ENCODE measurements around the gene SETX.

SETX gene

DNA sequence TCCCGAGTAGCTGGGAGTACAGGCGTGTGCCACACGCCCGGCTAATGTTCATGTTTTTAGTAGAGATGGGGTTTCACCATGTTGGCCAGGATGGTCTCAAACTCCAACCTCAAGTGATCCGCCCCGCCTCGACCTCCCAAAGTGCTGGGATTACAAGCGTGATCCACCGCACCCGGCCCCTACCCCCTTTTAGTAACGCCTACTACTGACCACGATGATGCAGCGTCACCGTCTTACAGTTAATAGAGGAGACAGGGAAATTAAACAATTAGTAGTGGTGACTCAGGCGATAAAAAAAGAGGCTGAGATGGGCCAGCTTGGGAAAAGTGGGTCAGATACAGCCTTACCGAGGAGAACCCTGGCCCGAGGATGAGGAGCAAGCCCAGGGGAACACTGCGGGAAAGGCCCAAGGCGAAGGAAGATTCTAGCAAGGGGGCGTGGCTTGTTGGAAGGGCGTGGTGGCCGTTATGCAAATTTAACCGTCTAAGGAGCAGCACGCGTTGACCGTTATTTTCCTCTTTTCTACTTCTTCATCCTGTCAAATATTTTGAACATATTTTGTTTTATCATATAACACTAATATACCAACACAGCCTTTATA is 1.6 kb upstream of the SETX start:
- no peak for DNase-seq

DNA sequence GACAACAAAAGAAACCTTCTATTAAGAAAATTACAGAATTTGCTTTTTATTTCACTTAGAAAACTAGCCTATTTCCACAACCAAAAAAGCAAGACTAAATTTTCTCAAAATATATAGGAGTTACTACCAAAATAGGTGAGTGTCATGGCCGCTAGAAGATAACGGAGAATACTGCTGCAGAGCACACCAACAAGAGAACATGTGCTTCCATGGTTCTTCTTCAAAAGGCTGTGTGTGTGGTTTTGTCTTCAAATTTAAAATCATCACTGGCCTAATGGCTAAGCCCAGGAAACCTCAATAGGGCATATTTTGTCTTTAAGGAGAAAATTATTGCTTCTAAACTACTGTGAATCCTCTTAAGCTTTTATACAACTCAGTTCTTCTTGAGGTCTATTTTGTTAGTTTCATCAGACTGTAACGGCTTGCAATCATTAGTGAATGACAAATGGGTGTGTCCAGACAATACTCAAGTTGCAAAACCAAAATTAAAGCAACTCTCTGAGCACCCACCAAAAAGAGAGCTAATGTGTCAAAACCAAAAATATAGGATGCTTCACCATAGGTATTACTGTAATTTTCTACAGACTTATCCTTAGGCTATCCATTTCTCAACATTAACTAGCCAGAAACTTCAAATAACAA is 3.3 kb downstream of the SETX start:
- DNase-seq = no peak

DNA sequence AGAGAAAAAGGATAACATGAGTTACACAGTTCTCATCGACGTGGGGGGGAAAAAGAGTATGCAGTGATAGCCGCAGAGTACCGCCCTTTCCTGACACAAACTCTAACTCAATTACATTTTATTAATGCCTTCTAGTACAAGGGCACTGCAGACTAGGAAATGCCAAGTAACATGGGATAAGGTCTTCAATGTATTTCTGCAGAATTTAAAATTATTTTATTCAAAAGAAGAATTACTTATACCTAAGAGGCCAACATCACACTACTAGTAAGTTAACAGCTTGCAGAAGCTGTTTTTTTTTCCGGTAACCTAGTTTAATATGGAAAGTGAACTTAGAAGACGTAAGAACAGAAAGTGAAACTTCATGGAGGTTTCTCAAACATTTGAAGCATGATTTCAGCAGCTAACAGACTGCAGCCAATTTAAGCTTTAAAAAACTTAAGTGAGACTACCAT is 3.9 kb downstream of the SETX start:
- no peak for DNase-seq

- DNase-seq = no peak
Observed at GRCh38 chr9:132348676-132349075, 6.1 kb downstream of the SETX start.

- DNase-seq = no peak
Observed at GRCh38 chr9:132346177-132346576, 8.6 kb downstream of the SETX start.

- no peak for DNase-seq
Observed at GRCh38 chr9:132341177-132341840, 13.5 kb downstream of the SETX start.

- DNase-seq = no peak
Observed at GRCh38 chr9:132334364-132334763, 20.4 kb downstream of the SETX start.

DNA sequence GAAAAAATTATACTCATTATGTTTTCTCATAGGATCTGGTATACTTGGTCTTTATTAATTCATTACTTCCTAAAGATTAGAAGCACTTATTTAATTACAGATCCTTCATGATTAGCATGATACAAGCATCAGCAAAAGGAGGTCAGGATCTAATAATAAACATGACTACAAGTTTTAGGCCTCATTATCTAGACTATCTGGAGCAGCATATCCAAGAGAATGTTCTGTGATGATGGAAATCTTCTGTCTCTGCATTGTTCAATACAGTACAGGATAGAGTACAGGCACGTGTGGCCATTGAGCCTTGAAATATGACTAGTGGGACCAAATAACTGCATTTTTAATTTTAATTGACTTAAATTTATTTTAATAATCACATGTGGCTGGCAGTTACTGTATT is 21.2 kb downstream of the SETX start:
- no peak for DNase-seq

DNA sequence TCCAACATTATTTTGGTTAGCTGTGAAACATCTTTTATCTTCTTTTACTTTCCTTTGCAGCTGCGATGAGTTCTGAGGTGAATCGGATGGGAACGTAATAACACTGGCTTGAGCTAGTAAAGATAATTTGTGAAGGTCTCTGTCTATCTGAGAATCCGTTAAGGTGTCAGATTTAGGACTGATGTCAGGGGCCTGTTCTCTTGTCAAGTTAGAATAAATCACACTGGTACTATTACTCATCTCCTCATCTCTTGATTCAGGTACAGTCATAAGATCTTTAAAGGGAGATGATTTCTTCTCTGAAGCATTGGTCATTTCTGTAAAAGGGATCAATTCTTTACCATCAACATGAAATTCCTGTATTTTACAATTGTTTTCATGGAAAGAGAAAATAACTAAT is 26.2 kb downstream of the SETX start:
- DNase-seq = no peak

DNA sequence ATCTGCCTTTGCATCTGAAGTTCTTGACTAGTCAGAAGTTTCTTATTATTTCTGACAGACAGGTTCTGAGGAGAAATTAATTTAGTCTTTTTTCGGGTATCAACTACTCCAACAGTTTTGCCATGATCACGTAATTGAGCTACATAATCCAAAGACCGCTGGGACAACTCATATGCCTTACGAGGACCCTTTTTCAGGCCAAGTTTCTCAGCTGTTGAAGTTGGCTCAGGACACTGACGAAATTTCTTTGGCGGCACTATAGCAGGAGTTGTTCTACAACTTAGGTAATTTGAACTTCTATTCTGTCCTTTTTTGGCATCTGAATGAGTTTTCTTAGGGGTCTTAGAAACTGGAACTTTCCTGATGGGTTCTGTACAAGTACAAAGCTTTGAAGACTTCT is 27.2 kb downstream of the SETX start:
- DNase-seq = no peak

DNA sequence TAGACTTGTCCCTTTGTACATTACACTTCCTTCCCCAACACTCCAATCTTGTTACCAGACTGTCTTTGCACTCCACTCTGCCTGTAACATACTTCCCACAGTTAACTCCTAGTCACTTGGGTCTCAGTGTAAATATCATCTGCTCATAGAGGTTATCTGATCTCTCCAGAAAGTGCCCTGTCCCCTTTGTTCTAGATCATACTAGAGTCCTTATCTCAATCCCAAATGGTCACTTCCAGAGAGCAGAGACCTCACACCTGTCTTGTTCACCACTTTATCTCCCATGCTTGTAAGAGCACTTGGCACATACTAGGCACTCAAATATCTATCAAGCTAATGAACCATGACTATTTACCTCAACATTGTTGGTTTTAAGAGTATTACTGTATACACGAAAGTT is 30.4 kb downstream of the SETX start:
- DNase-seq = no peak

GRCh38 chr9:132319421-132320110 is 35.2 kb downstream of the SETX start:
- DNase-seq = no peak

DNA sequence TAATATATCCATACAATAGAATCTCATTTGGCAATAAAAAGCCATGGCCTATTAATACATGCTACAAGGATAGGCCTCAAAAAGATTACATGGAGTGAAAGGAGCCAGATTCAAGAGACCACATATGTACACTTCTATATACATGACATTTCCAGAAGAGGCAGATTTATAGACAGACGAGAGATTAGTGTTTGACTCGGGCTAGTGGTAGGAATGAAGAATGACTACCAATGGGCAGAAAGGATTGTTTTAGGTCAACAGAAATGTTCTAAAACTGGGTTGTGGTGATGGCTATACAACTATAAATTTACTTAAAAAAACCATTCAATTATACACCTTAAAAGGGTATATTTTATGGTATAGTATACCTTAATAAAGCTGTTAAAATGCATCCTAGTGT is 41.9 kb downstream of the SETX start:
- no peak for DNase-seq

DNA sequence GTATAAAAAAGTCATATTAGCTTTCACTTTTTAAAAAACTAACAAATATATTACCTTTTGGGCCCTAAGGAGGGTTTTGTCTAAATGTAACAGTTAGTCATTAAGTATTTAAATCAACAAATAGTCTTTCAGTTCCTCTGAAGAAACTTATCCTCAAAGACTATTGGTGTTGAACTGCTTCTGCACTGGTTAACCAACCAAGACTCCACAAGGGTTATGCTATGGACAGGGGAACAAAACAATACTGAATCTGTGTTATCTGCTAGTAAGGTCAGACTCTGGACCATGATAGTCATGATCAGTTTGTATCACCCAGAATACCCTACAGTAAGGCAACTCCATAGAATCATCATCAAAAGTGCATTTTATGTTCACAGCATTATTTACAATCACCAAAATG is 42.4 kb downstream of the SETX start:
- DNase-seq = no peak

GRCh38 chr9:132311978-132312377 is 42.8 kb downstream of the SETX start:
- DNase-seq = no peak

- DNase-seq = no peak
Observed at GRCh38 chr9:132309056-132309455, 45.7 kb downstream of the SETX start.

- no peak for DNase-seq
Observed at GRCh38 chr9:132301521-132301920, 53.3 kb downstream of the SETX start.

GRCh38 chr9:132299221-132299620 is 55.6 kb downstream of the SETX start:
- DNase-seq = no peak

DNA sequence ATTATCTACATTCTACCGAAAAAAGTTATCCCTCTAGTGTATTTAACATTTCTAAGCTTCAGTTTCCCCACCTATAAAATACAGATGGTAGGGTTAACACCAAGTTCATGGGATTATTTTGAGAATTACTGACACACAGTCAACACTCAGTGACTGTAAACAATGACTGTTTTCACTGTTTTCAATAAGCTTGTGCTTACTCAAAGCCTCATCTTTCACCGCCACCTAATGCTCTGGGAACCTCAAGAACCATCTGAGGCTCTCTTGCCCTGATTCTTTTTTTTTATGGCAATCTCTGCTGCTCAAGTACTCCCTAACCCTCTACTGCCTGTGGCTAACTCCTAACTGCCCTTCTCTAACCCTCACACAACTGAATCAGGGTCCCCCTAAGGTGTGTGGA is 59.6 kb downstream of the SETX start:
- no peak for DNase-seq

DNA sequence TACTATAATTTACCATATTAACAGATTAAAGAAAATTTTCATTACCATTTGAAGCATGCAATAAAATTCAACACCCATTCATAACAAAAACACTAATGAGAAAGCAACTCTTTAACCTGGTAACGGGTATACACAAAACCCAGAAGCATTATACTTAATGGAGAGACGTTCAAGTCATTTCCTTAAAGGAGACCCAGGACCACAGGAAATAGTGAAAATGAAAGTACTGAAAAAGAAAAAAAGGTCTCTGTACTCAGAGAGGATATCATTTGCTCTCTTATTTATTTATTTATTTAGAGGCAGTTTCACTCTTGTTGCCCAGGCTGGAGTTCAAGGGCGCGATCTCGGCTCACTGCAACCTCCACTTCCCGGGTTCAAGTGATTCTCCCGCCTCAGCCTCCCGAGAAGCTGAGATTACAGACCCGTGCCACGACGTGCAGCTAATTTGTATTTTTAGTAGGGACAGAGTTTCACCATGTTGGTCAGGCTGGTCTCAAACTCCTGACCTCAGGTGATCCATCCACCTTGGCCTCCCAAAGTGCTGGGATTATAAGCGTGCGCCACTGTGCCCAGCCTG is 61.6 kb downstream of the SETX start:
- DNase-seq = no peak

GRCh38 chr9:132288966-132289365 is 65.8 kb downstream of the SETX start:
- no peak for DNase-seq

GRCh38 chr9:132288361-132288760 is 66.4 kb downstream of the SETX start:
- DNase-seq = no peak

GRCh38 chr9:132287256-132287760 is 67.5 kb downstream of the SETX start:
- DNase-seq = no peak

Data from activated naive CD4-positive, alpha-beta T cell (primary cell).